Muscle of leg (tissue), 11 donors: ENCODE results near the gene CLIC6. TPM values are rescaled to one million over a fixed set of nuclear protein-coding genes. Genes with fewer than 3 reads are reported as not detected.
A peak's percentile ranks its signal among the peaks of the same experiment; 100 is the strongest.
"Not testable (repeated sequence)": the region's sequence is repeated elsewhere in the genome, so short reads cannot be mapped to it uniquely, and the experiment has no call there.

Experiments used
- DNase-seq: peaks from one replicate; pipeline ENCODE4 v3.0.0; 2013
- H3K27ac ChIP-seq: one replicate; pipeline ENCODE4 v1.5.1; 2013; ENCODE audit warnings: mild to moderate bottlenecking, low read length, control low read depth
- H3K27me3 ChIP-seq: one replicate; pipeline ENCODE4 v1.6.1; 2013; ENCODE audit warnings: low read length; ENCODE audit not compliant: control insufficient read depth, insufficient read depth
- H3K36me3 ChIP-seq: one replicate; pipeline ENCODE4 v1.6.1; 2013; ENCODE audit warnings: low read length; ENCODE audit not compliant: control insufficient read depth, insufficient read depth
- H3K4me1 ChIP-seq: one replicate; pipeline ENCODE4 v1.6.1; 2013; ENCODE audit warnings: low read length; ENCODE audit not compliant: control insufficient read depth, insufficient read depth
- H3K4me3 ChIP-seq: one replicate; pipeline ENCODE4 v1.5.1; 2013; ENCODE audit warnings: low read length, control low read depth
- H3K9me3 ChIP-seq: replicated peaks from 2 replicates; pipeline ENCODE4 v1.6.1; 2013; ENCODE audit warnings: low read depth, low read length; ENCODE audit not compliant: control insufficient read depth
- WGBS: methylation state at CpG from one replicate; pipeline ENCODE4 v1.1.5; 2013; ENCODE audit warnings: missing lambda C conversion rate; ENCODE audit not compliant: insufficient coverage; 5-methylcytosine and 5-hydroxymethylcytosine counted together
- polyA plus RNA-seq, 8 donors: library from polyadenylated mRNA; unstranded; fragments of 120-200 nt; gene quantifications; one replicate each; pipeline versions ENCODE4 v1.2.1 to v1.2.3, GENCODE V29; 2013; ENCODE audit warnings: inconsistent platforms in 1 of 8, low replicate concordance in 1 of 8; ENCODE audit not compliant: insufficient read length in 8 of 8, insufficient read depth in 1 of 8
- total RNA-seq: library from RNA; stranded (reverse); fragments of 120-200 nt; gene quantifications from one replicate; pipeline ENCODE4 v1.2.4, GENCODE V29; 2013

CLIC6 gene
- total and polyA plus RNA-seq, 9 donors = 0.04 to 1.8 (median 0.05) TPM; not detected in 2

DNA sequence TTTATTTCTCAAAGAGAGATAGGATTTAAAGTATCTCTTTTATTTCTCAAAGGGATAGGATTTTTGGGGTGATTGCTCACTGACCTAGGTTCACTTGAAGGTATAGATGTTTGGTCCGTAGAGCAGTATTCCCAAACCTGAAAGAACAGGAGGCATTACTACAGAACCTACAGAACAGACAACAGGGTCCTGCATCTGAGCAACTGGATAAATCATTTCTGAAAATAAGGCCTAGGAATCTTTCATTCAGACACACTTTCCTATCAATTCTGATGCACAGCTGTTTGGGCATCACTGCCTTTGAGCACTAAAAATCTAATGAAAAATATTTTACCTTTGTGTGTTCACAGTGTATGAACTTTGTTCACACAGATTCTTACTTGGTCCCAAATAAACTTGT lies 17.2 kb upstream of the CLIC6 start:
- Histone ChIP-seq H3K9me3 (peaks cover 6% of the 10 kb centered on the region), H3K27me3 (peaks cover 2% of the 10 kb centered on the region), H3K27ac (no peak overlapping the region), H3K4me1 (no peaks in the 10 kb centered on the region), H3K36me3 (no peaks in the 10 kb centered on the region), H3K4me3 (no peak overlapping the region)
- no peak for DNase-seq
- WGBS = no CpG with 5 or more reads among the region's 1 CpG

DNA sequence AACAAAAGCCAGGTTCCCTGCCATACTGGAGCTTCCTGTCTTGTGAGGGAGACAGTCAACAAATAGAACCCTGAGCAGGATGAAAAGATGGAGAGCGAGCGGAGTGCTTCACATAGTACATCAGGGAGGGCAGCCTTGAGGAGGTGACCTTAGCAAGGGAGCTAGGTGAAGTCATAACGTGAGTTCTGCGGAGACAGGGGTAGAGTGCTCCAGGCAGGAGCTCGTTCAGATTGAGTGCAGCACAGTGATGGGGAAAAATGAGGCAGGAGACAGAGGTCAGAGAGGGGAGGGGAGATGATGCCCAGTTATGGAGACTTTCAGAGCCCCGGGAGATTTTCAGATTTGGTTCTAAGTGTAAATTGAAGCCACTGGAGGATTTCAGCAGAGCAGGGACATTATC lies 15.3 kb upstream of the CLIC6 start:
- Histone ChIP-seq H3K36me3 (no peaks in the 10 kb centered on the region), H3K27me3 (no peaks in the 10 kb centered on the region), H3K27ac (no peak overlapping the region), H3K9me3 (peaks cover 6% of the 10 kb centered on the region), H3K4me3 (no peak overlapping the region), H3K4me1 (no peaks in the 10 kb centered on the region)
- WGBS = 87% methylated on average over 5 of the region's 6 CpGs
- DNase-seq = no peak

DNA sequence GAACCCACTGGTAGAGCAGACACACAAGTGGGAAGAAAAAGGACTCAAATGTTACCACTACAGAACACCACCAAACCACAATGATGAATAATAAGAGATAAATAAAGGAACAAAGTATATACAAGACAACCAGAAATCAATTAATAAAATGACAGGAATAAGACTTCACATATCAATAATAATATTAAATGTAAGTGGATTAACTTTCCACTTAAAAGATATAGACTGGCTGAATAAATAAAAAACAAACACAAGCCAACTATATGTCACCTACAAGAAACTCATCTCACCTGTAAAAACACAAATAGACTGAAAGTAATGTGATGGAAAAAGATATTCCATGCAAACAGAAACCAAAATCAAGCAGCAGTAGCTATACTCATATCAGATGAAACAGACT lies 6.9 kb upstream of the CLIC6 start:
- Histone ChIP-seq H3K4me1 (no peaks in the 10 kb centered on the region), H3K9me3 (peaks cover 7% of the 10 kb centered on the region), H3K27ac (no peak overlapping the region), H3K36me3 (no peaks in the 10 kb centered on the region), H3K4me3 (no peak overlapping the region), H3K27me3 (peaks cover 5% of the 10 kb centered on the region)
- DNase-seq = no peak

DNA sequence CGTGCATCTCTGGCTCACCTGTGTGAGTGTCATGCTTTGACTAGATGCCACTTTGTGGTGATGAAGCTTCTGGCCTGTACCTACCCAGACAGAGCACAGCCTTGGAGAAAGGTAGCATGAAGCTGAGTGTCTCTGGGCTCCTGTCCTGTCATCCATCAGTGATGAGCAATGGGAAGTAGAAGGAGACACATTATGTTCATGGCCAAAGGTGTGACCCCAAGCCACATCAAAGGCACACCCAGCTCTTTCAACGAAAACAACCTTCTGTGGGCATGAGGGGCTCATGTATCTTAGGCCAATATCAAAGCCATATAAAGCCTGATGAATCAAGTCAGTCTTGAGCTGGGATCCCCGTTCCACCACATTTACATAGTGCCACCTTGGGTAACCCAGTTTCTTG lies 1.0 kb upstream of the CLIC6 start:
- H3K4me3 ChIP-seq = no peak overlapping the region
- H3K9me3 ChIP-seq = no peaks in the 10 kb centered on the region
- WGBS = 92% methylated on average over 2 of the region's 3 CpGs
- peaks cover 8% of the 10 kb centered on the region for H3K4me1 ChIP-seq
- peaks cover 57% of the 10 kb centered on the region for H3K27me3 ChIP-seq
- DNase-seq = no peak
- H3K36me3 ChIP-seq = no peaks in the 10 kb centered on the region
- no peak overlapping the region for H3K27ac ChIP-seq

DNA sequence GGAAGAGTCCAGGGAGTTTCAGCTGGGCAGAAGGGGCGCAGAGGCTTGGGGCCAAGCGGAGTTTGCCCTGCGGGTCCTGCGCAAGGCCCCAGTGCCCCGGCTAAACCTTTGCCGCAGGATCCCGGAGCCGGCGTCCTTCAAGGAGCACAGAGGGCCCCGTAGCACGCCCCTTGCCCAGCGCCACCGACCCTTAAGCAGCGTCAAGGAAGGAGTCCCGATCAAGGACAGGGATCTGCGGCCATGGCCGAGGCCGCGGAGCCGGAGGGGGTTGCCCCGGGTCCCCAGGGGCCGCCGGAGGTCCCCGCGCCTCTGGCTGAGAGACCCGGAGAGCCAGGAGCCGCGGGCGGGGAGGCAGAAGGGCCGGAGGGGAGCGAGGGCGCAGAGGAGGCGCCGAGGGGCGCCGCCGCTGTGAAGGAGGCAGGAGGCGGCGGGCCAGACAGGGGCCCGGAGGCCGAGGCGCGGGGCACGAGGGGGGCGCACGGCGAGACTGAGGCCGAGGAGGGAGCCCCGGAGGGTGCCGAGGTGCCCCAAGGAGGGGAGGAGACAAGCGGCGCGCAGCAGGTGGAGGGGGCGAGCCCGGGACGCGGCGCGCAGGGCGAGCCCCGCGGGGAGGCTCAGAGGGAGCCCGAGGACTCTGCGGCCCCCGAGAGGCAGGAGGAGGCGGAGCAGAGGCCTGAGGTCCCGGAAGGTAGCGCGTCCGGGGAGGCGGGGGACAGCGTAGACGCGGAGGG lies 520 bp downstream of the CLIC6 start:
- DNase-seq = no peak
- Histone ChIP-seq H3K4me1 (peaks cover 8% of the 10 kb centered on the region), H3K36me3 (no peaks in the 10 kb centered on the region), H3K9me3 (no peaks in the 10 kb centered on the region), H3K27ac (no peak overlapping the region), H3K27me3 (peaks cover 66% of the 10 kb centered on the region), H3K4me3 (no peak overlapping the region)
- WGBS = under 1% methylated on average over 67 of the region's 74 CpGs

DNA sequence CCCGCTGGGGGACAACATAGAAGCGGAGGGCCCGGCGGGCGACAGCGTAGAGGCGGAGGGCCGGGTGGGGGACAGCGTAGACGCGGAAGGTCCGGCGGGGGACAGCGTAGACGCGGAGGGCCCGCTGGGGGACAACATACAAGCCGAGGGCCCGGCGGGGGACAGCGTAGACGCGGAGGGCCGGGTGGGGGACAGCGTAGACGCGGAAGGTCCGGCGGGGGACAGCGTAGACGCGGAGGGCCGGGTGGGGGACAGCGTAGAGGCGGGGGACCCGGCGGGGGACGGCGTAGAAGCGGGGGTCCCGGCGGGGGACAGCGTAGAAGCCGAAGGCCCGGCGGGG lies 1.1 kb downstream of the CLIC6 start:
- H3K27me3 ChIP-seq = peaks cover 66% of the 10 kb centered on the region
- not testable (repeated sequence) for H3K4me3 ChIP-seq, H3K36me3 ChIP-seq, DNase-seq, H3K9me3 ChIP-seq, H3K27ac ChIP-seq, H3K4me1 ChIP-seq
- under 1% methylated on average over 46 of the region's 46 CpGs for WGBS

DNA sequence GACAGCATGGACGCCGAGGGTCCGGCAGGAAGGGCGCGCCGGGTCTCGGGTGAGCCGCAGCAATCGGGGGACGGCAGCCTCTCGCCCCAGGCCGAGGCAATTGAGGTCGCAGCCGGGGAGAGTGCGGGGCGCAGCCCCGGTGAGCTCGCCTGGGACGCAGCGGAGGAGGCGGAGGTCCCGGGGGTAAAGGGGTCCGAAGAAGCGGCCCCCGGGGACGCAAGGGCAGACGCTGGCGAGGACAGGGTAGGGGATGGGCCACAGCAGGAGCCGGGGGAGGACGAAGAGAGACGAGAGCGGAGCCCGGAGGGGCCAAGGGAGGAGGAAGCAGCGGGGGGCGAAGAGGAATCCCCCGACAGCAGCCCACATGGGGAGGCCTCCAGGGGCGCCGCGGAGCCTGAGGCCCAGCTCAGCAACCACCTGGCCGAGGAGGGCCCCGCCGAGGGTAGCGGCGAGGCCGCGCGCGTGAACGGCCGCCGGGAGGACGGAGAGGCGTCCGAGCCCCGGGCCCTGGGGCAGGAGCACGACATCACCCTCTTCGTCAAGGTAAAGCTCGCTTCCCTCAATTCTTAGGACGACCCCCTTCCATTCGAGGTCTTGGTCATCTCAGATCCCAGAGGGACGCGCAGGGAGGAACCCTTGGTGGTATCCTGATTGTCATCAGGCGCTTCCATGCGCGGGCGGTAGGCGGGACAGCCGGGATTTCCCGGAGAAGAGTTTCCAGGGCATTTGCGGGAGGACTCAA lies 1.6 kb downstream of the CLIC6 start:
- 2% methylated on average over 69 of the region's 70 CpGs for WGBS
- H3K9me3 ChIP-seq = no peaks in the 10 kb centered on the region
- no peak for DNase-seq
- H3K36me3 ChIP-seq = no peaks in the 10 kb centered on the region
- peaks cover 8% of the 10 kb centered on the region for H3K4me1 ChIP-seq
- H3K27me3 ChIP-seq = peaks cover 66% of the 10 kb centered on the region
- no peak overlapping the region for H3K27ac ChIP-seq
- H3K4me3 ChIP-seq = peak overlapping the region; percentile 21

DNA sequence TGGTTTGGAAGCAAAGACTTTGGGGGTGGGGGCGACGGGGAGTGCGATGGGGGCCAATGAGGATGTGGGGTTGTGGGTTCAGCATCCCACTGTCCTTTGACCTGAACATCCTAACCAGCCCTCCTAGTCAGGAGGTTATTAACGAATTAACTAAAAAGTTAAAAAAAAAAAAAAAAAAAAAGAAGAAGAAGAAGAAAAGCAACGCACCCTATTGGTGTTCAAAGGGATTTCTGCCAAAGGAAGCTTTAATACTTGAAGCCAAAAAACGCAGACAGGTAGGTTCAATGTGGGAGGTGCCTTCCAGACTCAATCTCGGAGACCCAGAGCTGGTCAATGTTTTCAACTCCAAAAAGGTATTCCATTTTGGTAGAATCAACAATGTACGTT lies 2.2 kb downstream of the CLIC6 start:
- peaks cover 8% of the 10 kb centered on the region for H3K4me1 ChIP-seq
- whole genome bisulfite sequencing = 15% methylated on average over 2 of the region's 8 CpGs
- H3K27ac ChIP-seq = no peak overlapping the region
- peaks cover 71% of the 10 kb centered on the region for H3K27me3 ChIP-seq
- H3K36me3 ChIP-seq = no peaks in the 10 kb centered on the region
- H3K4me3 ChIP-seq = no peak overlapping the region
- no peak for DNase-seq
- H3K9me3 ChIP-seq = no peaks in the 10 kb centered on the region

DNA sequence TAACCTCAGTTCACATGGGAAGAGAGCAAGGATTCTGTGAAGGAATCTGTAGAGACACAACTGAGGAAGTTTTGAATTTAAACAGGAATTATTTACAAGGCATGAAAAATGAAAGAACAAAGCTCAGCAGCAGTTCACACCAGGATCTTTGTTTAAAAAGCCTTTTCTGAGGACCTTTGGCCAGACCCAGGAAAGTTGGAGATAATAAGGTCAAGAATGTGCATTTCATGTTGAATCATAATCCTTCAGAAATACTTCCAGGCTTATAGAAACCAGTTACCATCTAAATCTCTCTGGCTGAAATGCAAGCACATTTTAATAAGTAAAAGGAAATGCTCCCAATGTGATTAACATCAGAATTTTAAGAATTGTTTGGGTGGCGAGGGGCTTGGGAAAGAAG lies 2.7 kb downstream of the CLIC6 start:
- H3K36me3 ChIP-seq = no peaks in the 10 kb centered on the region
- no peaks in the 10 kb centered on the region for H3K9me3 ChIP-seq
- peaks cover 72% of the 10 kb centered on the region for H3K27me3 ChIP-seq
- H3K27ac ChIP-seq = no peak overlapping the region
- DNase-seq = no peak
- H3K4me1 ChIP-seq = peaks cover 8% of the 10 kb centered on the region
- no peak overlapping the region for H3K4me3 ChIP-seq
- WGBS = no CpG with 5 or more reads among the region's 1 CpG

DNA sequence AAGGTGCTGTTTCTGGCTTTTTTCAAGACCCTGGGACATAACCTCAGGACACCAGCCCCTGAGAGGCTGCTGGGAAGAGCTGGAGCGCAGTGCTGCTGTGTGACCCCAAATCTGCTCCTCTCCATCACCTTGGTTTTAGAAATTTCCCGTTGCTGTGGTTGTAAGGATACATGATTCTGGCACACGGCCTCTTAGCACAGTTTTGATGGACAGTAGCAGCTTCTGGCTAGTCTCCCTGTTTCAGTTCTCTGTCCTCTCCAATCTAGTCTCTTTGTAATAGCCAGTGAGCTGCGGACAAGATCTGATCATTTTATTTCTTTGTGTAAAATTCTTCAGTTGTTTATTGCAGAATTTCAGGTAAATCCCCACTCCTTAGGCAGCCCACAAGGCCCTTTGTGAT lies 3.1 kb downstream of the CLIC6 start:
- WGBS = no CpG with 5 or more reads among the region's 4 CpGs
- peak; percentile 21 for DNase-seq
- H3K27ac ChIP-seq = no peak overlapping the region
- no peak overlapping the region for H3K4me3 ChIP-seq
- peaks cover 70% of the 10 kb centered on the region for H3K27me3 ChIP-seq
- H3K9me3 ChIP-seq = no peaks in the 10 kb centered on the region
- no peaks in the 10 kb centered on the region for H3K36me3 ChIP-seq
- peaks cover 8% of the 10 kb centered on the region for H3K4me1 ChIP-seq
